SK-N-MC (cell line): ENCODE data around the gene PCDHB14.

Experiments used
- EZH2 ChIP-seq: fragments of 200-600 bp; sonication (generic); IDR thresholded peaks from one replicate; pipeline ENCODE4 v1.6.1; 2017; ENCODE audit warnings: antibody characterized with exemption
- POLR2AphosphoS5 ChIP-seq: IDR thresholded peaks from 2 replicates; pipeline ENCODE4 v1.6.1; 2012; ENCODE audit warnings: mild to moderate bottlenecking, low read depth, low read length, borderline replicate concordance

- TF ChIP-seq EZH2 (no peak), POLR2AphosphoS5 (no peak)
These were observed 22.1 kb downstream of the PCDHB14 start, which contains the start of gene PCDHB15 for GRCh38 chr5:141245250-141245717.
